SU-DHL-6 (cell line): ENCODE data around the gene KRTAP12-1.

Experiments
- EZH2phosphoT487 ChIP-seq: fragments of 200-600 bp; sonication (generic), shearing (Covaris generic); conservative IDR thresholded peaks from 2 replicates; pipeline ENCODE4 v1.6.1; 2018; ENCODE audit warnings: mild to moderate bottlenecking, antibody characterized with exemption, low read length, moderate library complexity, mixed read lengths
- TF ChIP-seq, protein P1 (sequence below): fragments of 200-600 bp; sonication (generic); IDR thresholded peaks from one replicate; pipeline ENCODE4 v1.5.1; 2017; ENCODE audit warnings: antibody characterized with exemption, mild to moderate bottlenecking, low read length, moderate library complexity; ENCODE audit not compliant: insufficient read depth, poor library complexity, severe bottlenecking

- TF ChIP-seq, protein P1, sequence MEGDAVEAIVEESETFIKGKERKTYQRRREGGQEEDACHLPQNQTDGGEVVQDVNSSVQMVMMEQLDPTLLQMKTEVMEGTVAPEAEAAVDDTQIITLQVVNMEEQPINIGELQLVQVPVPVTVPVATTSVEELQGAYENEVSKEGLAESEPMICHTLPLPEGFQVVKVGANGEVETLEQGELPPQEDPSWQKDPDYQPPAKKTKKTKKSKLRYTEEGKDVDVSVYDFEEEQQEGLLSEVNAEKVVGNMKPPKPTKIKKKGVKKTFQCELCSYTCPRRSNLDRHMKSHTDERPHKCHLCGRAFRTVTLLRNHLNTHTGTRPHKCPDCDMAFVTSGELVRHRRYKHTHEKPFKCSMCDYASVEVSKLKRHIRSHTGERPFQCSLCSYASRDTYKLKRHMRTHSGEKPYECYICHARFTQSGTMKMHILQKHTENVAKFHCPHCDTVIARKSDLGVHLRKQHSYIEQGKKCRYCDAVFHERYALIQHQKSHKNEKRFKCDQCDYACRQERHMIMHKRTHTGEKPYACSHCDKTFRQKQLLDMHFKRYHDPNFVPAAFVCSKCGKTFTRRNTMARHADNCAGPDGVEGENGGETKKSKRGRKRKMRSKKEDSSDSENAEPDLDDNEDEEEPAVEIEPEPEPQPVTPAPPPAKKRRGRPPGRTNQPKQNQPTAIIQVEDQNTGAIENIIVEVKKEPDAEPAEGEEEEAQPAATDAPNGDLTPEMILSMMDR = no peak
- no peak for TF ChIP-seq EZH2phosphoT487
Observed at GRCh38 chr21:44682580-44683151, 703 bp upstream of the KRTAP12-1 start.
